Parathyroid adenoma (tissue), 2 donors: ENCODE data around the gene SPPL3.

Source experiments
- H2AFZ ChIP-seq: fragments of 300-600 bp; sonication (generic); one replicate; pipeline ENCODE4 v1.7.0; 2017; ENCODE audit warnings: antibody characterized with exemption, mild to moderate bottlenecking
- H3K27ac ChIP-seq: fragments of 300-600 bp; sonication (generic); one replicate; pipeline ENCODE4 v1.7.0; 2017
- H3K27me3 ChIP-seq: fragments of 300-600 bp; sonication (generic); one replicate; pipeline ENCODE4 v1.7.0; 2017; ENCODE audit warnings: low read length; ENCODE audit not compliant: control insufficient read depth, insufficient read depth
- H3K36me3 ChIP-seq: fragments of 300-600 bp; sonication (generic); one replicate; pipeline ENCODE4 v1.7.0; 2017; ENCODE audit warnings: low read length; ENCODE audit not compliant: control insufficient read depth, insufficient read depth
- H3K4me1 ChIP-seq: fragments of 300-600 bp; sonication (generic); one replicate; pipeline ENCODE4 v1.7.0; 2017; ENCODE audit warnings: control low read depth
- H3K4me2 ChIP-seq: fragments of 300-600 bp; sonication (generic); one replicate; pipeline ENCODE4 v1.7.0; 2017; ENCODE audit warnings: low read length
- H3K4me3 ChIP-seq: fragments of 300-600 bp; sonication (generic); one replicate; pipeline ENCODE4 v1.7.0; 2017; ENCODE audit warnings: low read depth, low read length
- H3K79me2 ChIP-seq: fragments of 300-600 bp; sonication (generic); one replicate; pipeline ENCODE4 v1.7.0; 2017; ENCODE audit warnings: control low read depth
- H3K9ac ChIP-seq: fragments of 300-600 bp; sonication (generic); one replicate; pipeline ENCODE4 v1.7.0; 2017; ENCODE audit warnings: mild to moderate bottlenecking
- H3K9me3 ChIP-seq: fragments of 300-600 bp; sonication (generic); one replicate; pipeline ENCODE4 v1.7.0; 2017; ENCODE audit warnings: low read length; ENCODE audit not compliant: control insufficient read depth
- CTCF ChIP-seq: fragments of 300-600 bp; sonication (generic); IDR thresholded peaks from one replicate; pipeline ENCODE4 v1.7.0; 2017; ENCODE audit warnings: antibody characterized with exemption, mild to moderate bottlenecking
- donor health status: primary hyperparathyroidism.

Gene SPPL3

GRCh38 chr12:120847814-120848213 lies 56.3 kb downstream of the SPPL3 start:
- no peak overlapping the region for H3K4me2 ChIP-seq
- no peak for TF ChIP-seq CTCF
- peaks cover 69% of the 10 kb centered on the region for H3K79me2 ChIP-seq
- H3K9ac ChIP-seq, result no peak overlapping the region
- no peak overlapping the region for H2AFZ ChIP-seq
- no peaks in the 10 kb centered on the region for H3K9me3 ChIP-seq
- no peaks in the 10 kb centered on the region for H3K36me3 ChIP-seq
- no peak overlapping the region for H3K4me3 ChIP-seq
- H3K4me1 ChIP-seq, result peaks cover 28% of the 10 kb centered on the region
- no peaks in the 10 kb centered on the region for H3K27me3 ChIP-seq
- H3K27ac ChIP-seq, result no peak overlapping the region

GRCh38 chr12:120847392-120847791 lies 56.8 kb downstream of the SPPL3 start:
- Histone ChIP-seq H3K27ac (no peak overlapping the region), H3K27me3 (no peaks in the 10 kb centered on the region), H3K4me1 (peaks cover 28% of the 10 kb centered on the region), H3K4me3 (no peak overlapping the region), H3K36me3 (no peaks in the 10 kb centered on the region), H2AFZ (no peak overlapping the region), H3K79me2 (peaks cover 74% of the 10 kb centered on the region), H3K9ac (no peak overlapping the region), H3K4me2 (no peak overlapping the region), H3K9me3 (no peaks in the 10 kb centered on the region)
- no peak for TF ChIP-seq CTCF

- H3K79me2 ChIP-seq, result peaks cover 72% of the 10 kb centered on the region
- H3K36me3 ChIP-seq, result no peaks in the 10 kb centered on the region
- no peak overlapping the region for H3K4me3 ChIP-seq
- H3K27me3 ChIP-seq, result no peaks in the 10 kb centered on the region
- no peak overlapping the region for H2AFZ ChIP-seq
- peak overlapping the region; percentile 0 for H3K4me2 ChIP-seq
- H3K27ac ChIP-seq, result no peak overlapping the region
- H3K9ac ChIP-seq, result no peak overlapping the region
- peaks cover 28% of the 10 kb centered on the region for H3K4me1 ChIP-seq
- no peak for TF ChIP-seq CTCF
- no peaks in the 10 kb centered on the region for H3K9me3 ChIP-seq
Measured at GRCh38 chr12:120846721-120847120, 57.4 kb downstream of the SPPL3 start.

- TF ChIP-seq CTCF, result no peak
- Histone ChIP-seq H3K27ac (no peak overlapping the region), H3K36me3 (no peaks in the 10 kb centered on the region), H2AFZ (no peak overlapping the region), H3K9ac (no peak overlapping the region), H3K27me3 (no peaks in the 10 kb centered on the region), H3K79me2 (peaks cover 66% of the 10 kb centered on the region), H3K9me3 (no peaks in the 10 kb centered on the region), H3K4me3 (no peak overlapping the region), H3K4me2 (no peak overlapping the region), H3K4me1 (peaks cover 28% of the 10 kb centered on the region)
Measured at GRCh38 chr12:120845696-120846095, 58.5 kb downstream of the SPPL3 start.

GRCh38 chr12:120844768-120845449 lies 59.2 kb downstream of the SPPL3 start:
- no peak overlapping the region for H2AFZ ChIP-seq
- TF ChIP-seq CTCF, result no peak
- H3K9me3 ChIP-seq, result no peaks in the 10 kb centered on the region
- no peak overlapping the region for H3K9ac ChIP-seq
- no peak overlapping the region for H3K4me3 ChIP-seq
- H3K27me3 ChIP-seq, result no peaks in the 10 kb centered on the region
- no peaks in the 10 kb centered on the region for H3K36me3 ChIP-seq
- H3K27ac ChIP-seq, result no peak overlapping the region
- no peak overlapping the region for H3K4me2 ChIP-seq
- peaks cover 66% of the 10 kb centered on the region for H3K79me2 ChIP-seq
- peaks cover 28% of the 10 kb centered on the region for H3K4me1 ChIP-seq
